KMS-11 (cell line): Measurements from ENCODE around the gene TRIOBP.

Experiments used
- H2AFZ ChIP-seq: fragments of 200-600 bp; sonication (generic); 2 replicates; pipeline ENCODE4 v1.6.1; 2016; ENCODE audit warnings: antibody characterized with exemption, mixed run types, low read depth
- H3K27ac ChIP-seq: fragments of 200-600 bp; sonication (generic); 2 replicates; pipeline ENCODE4 v1.6.1; 2016; ENCODE audit warnings: mild to moderate bottlenecking, mixed run types
- H3K27me3 ChIP-seq: fragments of 200-600 bp; sonication (generic); 2 replicates; pipeline ENCODE4 v1.6.1; 2017; ENCODE audit warnings: mild to moderate bottlenecking, low read depth, mixed run types, moderate library complexity; ENCODE audit not compliant: insufficient read depth
- H3K36me3 ChIP-seq: fragments of 200-600 bp; sonication (generic); 2 replicates; pipeline ENCODE4 v1.6.1; 2017; ENCODE audit warnings: mild to moderate bottlenecking, mixed run types; ENCODE audit not compliant: insufficient read depth
- H3K4me1 ChIP-seq: fragments of 200-600 bp; sonication (generic); 2 replicates; pipeline ENCODE4 v1.6.1; 2016; ENCODE audit warnings: mild to moderate bottlenecking, low read depth, mixed run types; ENCODE audit not compliant: poor library complexity, severe bottlenecking
- H3K4me2 ChIP-seq: fragments of 200-600 bp; sonication (generic); 2 replicates; pipeline ENCODE4 v1.7.0; 2016; ENCODE audit warnings: mild to moderate bottlenecking, mixed run types
- H3K4me3 ChIP-seq: fragments of 200-600 bp; sonication (generic); IDR thresholded peaks from 2 replicates; pipeline ENCODE4 v1.6.1; 2017; ENCODE audit warnings: low read depth, low read length, mixed read lengths; ENCODE audit not compliant: insufficient read depth
- H3K79me2 ChIP-seq: fragments of 200-600 bp; sonication (generic); 2 replicates; pipeline ENCODE4 v1.6.1; 2016; ENCODE audit warnings: low read depth, mixed run types; ENCODE audit not compliant: insufficient read depth
- H3K9ac ChIP-seq: fragments of 200-600 bp; sonication (generic); 2 replicates; pipeline ENCODE4 v1.6.1; 2016; ENCODE audit warnings: mild to moderate bottlenecking, mixed run types
- H4K20me1 ChIP-seq: fragments of 200-600 bp; sonication (generic); 2 replicates; pipeline ENCODE4 v1.6.1; 2016; ENCODE audit warnings: mild to moderate bottlenecking, mixed run types; ENCODE audit not compliant: insufficient read depth
- TF ChIP-seq, protein P1 (sequence below): fragments of 200-600 bp; sonication (generic); conservative IDR thresholded peaks from 2 replicates; pipeline ENCODE4 v1.6.1; 2017; ENCODE audit warnings: low read depth, mild to moderate bottlenecking, antibody characterized with exemption, low read length, moderate library complexity, mixed read lengths

TRIOBP gene

GRCh38 chr22:37748659-37749058 lies 51.8 kb downstream of the TRIOBP start:
- TF ChIP-seq, protein P1, sequence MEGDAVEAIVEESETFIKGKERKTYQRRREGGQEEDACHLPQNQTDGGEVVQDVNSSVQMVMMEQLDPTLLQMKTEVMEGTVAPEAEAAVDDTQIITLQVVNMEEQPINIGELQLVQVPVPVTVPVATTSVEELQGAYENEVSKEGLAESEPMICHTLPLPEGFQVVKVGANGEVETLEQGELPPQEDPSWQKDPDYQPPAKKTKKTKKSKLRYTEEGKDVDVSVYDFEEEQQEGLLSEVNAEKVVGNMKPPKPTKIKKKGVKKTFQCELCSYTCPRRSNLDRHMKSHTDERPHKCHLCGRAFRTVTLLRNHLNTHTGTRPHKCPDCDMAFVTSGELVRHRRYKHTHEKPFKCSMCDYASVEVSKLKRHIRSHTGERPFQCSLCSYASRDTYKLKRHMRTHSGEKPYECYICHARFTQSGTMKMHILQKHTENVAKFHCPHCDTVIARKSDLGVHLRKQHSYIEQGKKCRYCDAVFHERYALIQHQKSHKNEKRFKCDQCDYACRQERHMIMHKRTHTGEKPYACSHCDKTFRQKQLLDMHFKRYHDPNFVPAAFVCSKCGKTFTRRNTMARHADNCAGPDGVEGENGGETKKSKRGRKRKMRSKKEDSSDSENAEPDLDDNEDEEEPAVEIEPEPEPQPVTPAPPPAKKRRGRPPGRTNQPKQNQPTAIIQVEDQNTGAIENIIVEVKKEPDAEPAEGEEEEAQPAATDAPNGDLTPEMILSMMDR, result no peak
- Histone ChIP-seq H3K36me3 (no peaks in the 10 kb centered on the region), H4K20me1 (no peaks in the 10 kb centered on the region), H3K4me2 (no peak overlapping the region), H3K27ac (no peak overlapping the region), H2AFZ (no peak overlapping the region), H3K27me3 (no peaks in the 10 kb centered on the region), H3K79me2 (peaks cover 12% of the 10 kb centered on the region), H3K4me1 (peaks cover 9% of the 10 kb centered on the region), H3K4me3 (no peak overlapping the region), H3K9ac (no peak overlapping the region)

DNA sequence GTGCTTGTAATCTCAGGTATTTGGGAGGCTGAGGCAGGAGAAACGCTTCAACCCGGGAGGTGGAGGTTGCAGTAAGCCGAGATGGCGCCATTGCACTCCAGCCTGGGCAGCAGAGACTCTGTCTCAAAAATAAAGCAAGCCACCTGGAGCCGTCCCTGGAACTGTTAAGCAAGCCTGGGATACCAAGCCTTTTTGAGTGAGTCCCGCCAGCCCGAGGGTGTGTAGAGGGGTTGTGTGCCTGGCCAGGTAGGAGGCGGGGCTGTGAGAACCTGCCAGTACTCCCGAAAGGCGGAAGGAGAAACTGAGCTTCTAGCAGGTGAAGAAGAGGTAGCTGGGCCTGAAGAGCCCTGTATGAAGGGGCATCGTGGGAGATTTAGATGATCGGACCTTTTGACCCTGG lies 52.4 kb downstream of the TRIOBP start:
- TF ChIP-seq, protein P1, result no peak
- Histone ChIP-seq H3K4me2 (no peak overlapping the region), H3K4me1 (peaks cover 9% of the 10 kb centered on the region), H2AFZ (no peak overlapping the region), H3K4me3 (no peak overlapping the region), H3K27me3 (no peaks in the 10 kb centered on the region), H3K9ac (no peak overlapping the region), H3K79me2 (peaks cover 12% of the 10 kb centered on the region), H3K36me3 (no peaks in the 10 kb centered on the region), H4K20me1 (no peaks in the 10 kb centered on the region), H3K27ac (no peak overlapping the region)

DNA sequence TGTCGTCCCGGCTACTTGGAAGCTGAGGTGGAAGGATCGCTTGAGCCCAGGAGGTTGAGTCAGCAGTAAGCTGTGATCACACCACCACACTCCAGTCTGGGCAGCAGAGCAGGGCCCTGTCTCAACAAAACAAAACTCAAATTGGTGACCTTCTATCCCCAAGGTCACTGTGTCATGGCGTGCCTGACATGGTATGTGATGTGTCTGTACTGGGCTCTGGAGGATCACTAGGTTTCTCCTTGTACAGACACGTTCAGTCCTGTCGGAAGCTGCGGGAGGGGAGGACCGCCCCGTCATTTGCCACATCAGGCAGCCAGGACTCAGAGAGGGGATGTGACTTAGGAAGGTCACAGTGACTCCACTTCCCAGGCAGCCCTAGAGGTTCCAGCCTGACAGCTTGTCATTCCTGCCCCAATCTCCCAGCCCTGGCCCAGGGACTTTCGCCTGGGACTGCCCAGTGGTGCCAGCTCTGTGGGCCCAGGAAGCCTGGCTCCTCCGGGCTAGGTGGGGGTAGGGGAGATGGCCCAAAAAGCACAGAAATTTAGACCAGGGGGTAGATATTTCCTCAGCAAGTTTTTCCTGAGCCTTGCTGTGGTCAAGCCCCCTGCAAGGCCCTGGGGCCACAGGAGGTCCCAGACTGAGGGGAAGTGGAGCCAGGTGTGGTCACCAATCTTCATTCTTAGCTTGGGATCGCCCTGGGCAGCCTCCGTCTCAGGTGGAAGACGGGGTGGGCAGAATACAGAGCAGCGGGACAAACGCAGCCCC lies 53.2 kb downstream of the TRIOBP start:
- Histone ChIP-seq H3K36me3 (no peaks in the 10 kb centered on the region), H4K20me1 (no peaks in the 10 kb centered on the region), H3K79me2 (peaks cover 12% of the 10 kb centered on the region), H3K4me1 (peaks cover 5% of the 10 kb centered on the region), H3K27me3 (no peaks in the 10 kb centered on the region), H3K4me2 (no peak overlapping the region), H3K4me3 (no peak overlapping the region), H3K9ac (no peak overlapping the region), H2AFZ (no peak overlapping the region), H3K27ac (no peak overlapping the region)
- TF ChIP-seq, protein P1, result no peak

- no peak overlapping the region for H3K4me3 ChIP-seq
- TF ChIP-seq, protein P1, result no peak
- no peak overlapping the region for H3K9ac ChIP-seq
- H3K27ac ChIP-seq, result no peak overlapping the region
- H3K4me1 ChIP-seq, result no peaks in the 10 kb centered on the region
- H3K4me2 ChIP-seq, result no peak overlapping the region
- H3K79me2 ChIP-seq, result peaks cover 12% of the 10 kb centered on the region
- H3K36me3 ChIP-seq, result no peaks in the 10 kb centered on the region
- H4K20me1 ChIP-seq, result no peaks in the 10 kb centered on the region
- H2AFZ ChIP-seq, result no peak overlapping the region
- H3K27me3 ChIP-seq, result no peaks in the 10 kb centered on the region
These were observed 53.8 kb downstream of the TRIOBP start for GRCh38 chr22:37750596-37751162.
